ENCODE results near the gene MRPS18A. TPM values are rescaled to one million over a fixed set of nuclear protein-coding genes. Genes with fewer than 3 reads are reported as not detected.

MRPS18A gene
- total and polyA plus RNA-seq, 2 of the 13 experiments (the other 11 are each of a cell fraction or from before 2014, with no cell fraction given), result 87.8 to 89.1 TPM

DNA sequence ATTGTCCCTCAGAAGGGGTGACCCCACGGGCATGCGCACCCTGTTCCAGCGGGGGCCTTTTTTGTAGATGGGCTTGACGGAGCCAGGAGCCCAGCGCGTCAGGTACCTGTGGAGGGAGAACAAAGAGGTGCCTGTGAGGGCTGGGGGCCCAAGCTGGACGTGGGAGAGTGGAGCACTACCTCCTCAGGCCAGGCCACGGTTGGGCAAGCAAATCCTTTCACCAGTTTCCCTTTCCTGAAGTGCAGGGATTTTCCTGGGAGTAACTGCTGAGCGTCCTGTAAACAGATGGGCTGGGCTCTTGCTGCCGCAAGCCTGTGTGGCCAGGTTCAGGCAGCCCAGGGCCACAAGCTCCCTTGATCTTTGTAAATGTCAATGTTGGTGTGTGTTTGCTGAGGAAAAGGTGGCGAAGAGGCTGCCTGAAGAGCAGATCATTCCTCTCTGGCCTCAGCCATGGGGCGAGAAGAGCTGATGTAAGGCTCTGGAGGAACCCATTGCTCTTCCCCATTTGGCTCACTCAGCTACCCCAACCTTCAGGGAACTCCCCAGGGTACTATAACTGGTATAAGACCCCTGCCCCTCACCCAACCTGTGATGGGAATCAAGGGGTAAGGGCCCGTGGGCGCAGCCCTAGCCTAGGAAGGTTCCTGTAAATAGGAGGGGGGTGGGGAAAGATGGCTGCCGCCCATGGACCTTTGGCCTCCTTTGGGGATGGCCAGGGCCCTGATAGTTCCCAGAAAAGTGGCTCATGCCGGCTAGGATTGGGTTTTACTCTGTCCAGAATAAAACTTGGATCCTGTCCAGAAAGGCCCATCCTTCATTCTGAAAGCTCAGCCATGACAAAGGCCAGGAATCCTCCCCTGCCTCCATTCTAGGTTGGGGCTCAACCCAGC lies 15.5 kb downstream of the MRPS18A start (continued):
- TF ChIP-seq RBM39 (IDR thresholded peaks at IDR 0.05; ENCODE audit: low read depth, low read length, poor library complexity, severe bottlenecking) (peak; percentile 8), SIN3A (IDR thresholded peaks at IDR 0.05; ENCODE audit: borderline replicate concordance, low read depth, low read length) (peak; percentile 82; the same call in 1 of the 2 replicates), ZNF556 (CRISPR knock-in tag; IDR thresholded peaks at IDR 0.05; ENCODE audit: borderline replicate concordance) (0 out of 2 replicates have a peak, but pooled peaks have one; percentile 25), MXD4 (CRISPR knock-in tag; IDR thresholded peaks at IDR 0.05) (0 out of 2 replicates have a peak, but pooled peaks have one; percentile 57), ZFP82 (CRISPR knock-in tag; IDR thresholded peaks at IDR 0.05; ENCODE audit: borderline replicate concordance) (0 out of 2 replicates have a peak, but pooled peaks have one; percentile 53), PAX8 (CRISPR knock-in tag; IDR thresholded peaks at IDR 0.05; ENCODE audit: borderline replicate concordance) (no peak), HNF4G (IDR thresholded peaks at IDR 0.05; ENCODE audit: borderline replicate concordance, low read depth, low read length) (no peak), HNF4G (CRISPR knock-in tag; IDR thresholded peaks at IDR 0.05; ENCODE audit: borderline replicate concordance, low read depth) (peak; percentile 10; the same call in 1 of the 2 replicates), ZNF451 (CRISPR knock-in tag; IDR thresholded peaks at IDR 0.05) (peak; percentile 78; the same call in 1 of the 2 replicates), ZNF605 (CRISPR knock-in tag; IDR thresholded peaks at IDR 0.05) (peak; percentile 92), FIP1L1 (IDR thresholded peaks at IDR 0.05; ENCODE audit: borderline replicate concordance, insufficient read depth, low read depth, low read length) (no peak), WIZ (CRISPR knock-in tag; IDR thresholded peaks at IDR 0.05) (no peak), YEATS4 (CRISPR knock-in tag; IDR thresholded peaks at IDR 0.05; ENCODE audit: borderline replicate concordance) (peak; percentile 24; the same call in 1 of the 2 replicates), PATZ1 (CRISPR knock-in tag; IDR thresholded peaks at IDR 0.05) (peak; percentile 80; the same call in 1 of the 2 replicates), TFAP4 (IDR thresholded peaks at IDR 0.05; ENCODE audit: borderline replicate concordance, low read depth) (peak; percentile 60; the same call in 1 of the 2 replicates)
- TF ChIP-seq, protein P1, sequence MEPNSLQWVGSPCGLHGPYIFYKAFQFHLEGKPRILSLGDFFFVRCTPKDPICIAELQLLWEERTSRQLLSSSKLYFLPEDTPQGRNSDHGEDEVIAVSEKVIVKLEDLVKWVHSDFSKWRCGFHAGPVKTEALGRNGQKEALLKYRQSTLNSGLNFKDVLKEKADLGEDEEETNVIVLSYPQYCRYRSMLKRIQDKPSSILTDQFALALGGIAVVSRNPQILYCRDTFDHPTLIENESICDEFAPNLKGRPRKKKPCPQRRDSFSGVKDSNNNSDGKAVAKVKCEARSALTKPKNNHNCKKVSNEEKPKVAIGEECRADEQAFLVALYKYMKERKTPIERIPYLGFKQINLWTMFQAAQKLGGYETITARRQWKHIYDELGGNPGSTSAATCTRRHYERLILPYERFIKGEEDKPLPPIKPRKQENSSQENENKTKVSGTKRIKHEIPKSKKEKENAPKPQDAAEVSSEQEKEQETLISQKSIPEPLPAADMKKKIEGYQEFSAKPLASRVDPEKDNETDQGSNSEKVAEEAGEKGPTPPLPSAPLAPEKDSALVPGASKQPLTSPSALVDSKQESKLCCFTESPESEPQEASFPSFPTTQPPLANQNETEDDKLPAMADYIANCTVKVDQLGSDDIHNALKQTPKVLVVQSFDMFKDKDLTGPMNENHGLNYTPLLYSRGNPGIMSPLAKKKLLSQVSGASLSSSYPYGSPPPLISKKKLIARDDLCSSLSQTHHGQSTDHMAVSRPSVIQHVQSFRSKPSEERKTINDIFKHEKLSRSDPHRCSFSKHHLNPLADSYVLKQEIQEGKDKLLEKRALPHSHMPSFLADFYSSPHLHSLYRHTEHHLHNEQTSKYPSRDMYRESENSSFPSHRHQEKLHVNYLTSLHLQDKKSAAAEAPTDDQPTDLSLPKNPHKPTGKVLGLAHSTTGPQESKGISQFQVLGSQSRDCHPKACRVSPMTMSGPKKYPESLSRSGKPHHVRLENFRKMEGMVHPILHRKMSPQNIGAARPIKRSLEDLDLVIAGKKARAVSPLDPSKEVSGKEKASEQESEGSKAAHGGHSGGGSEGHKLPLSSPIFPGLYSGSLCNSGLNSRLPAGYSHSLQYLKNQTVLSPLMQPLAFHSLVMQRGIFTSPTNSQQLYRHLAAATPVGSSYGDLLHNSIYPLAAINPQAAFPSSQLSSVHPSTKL (CRISPR knock-in tag; IDR thresholded peaks at IDR 0.05), result peak; percentile 95
- TF ChIP-seq, protein P2, sequence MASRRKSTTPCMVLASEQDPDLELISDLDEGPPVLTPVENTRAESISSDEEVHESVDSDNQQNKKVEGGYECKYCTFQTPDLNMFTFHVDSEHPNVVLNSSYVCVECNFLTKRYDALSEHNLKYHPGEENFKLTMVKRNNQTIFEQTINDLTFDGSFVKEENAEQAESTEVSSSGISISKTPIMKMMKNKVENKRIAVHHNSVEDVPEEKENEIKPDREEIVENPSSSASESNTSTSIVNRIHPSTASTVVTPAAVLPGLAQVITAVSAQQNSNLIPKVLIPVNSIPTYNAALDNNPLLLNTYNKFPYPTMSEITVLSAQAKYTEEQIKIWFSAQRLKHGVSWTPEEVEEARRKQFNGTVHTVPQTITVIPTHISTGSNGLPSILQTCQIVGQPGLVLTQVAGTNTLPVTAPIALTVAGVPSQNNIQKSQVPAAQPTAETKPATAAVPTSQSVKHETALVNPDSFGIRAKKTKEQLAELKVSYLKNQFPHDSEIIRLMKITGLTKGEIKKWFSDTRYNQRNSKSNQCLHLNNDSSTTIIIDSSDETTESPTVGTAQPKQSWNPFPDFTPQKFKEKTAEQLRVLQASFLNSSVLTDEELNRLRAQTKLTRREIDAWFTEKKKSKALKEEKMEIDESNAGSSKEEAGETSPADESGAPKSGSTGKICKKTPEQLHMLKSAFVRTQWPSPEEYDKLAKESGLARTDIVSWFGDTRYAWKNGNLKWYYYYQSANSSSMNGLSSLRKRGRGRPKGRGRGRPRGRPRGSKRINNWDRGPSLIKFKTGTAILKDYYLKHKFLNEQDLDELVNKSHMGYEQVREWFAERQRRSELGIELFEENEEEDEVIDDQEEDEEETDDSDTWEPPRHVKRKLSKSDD (CRISPR knock-in tag; IDR thresholded peaks at IDR 0.05; ENCODE audit: low read depth), result 0 out of 2 replicates have a peak, but pooled peaks have one; percentile 41

Measured in HepG2 (cell line).